Sciatic nerve (tissue), 2 donors: ENCODE measurements around the gene OR2T35. TPM values are rescaled to one million over a fixed set of nuclear protein-coding genes. Genes with fewer than 3 reads are reported as not detected.
"Not testable (repeated sequence)": the region's sequence is repeated elsewhere in the genome, so short reads cannot be mapped to it uniquely, and the experiment has no call there.

Experiments
- ATAC-seq: fragments of 200-7000 bp; cut with Tn5 transposase; one replicate; pipeline ENCODE4 v1.9.1; 2020; ENCODE audit warnings: mild to moderate bottlenecking, moderate library complexity
- DNase-seq: peaks from one replicate; pipeline ENCODE4 v3.0.0-alpha.2; 2020; ENCODE audit warnings: low spot score
- intact Hi-C: fragments of 100-400 bp; cut with DNase I; formaldehyde crosslinking; loops from one replicate; pipeline ENCODE4 v1.14.2; 2022
- total RNA-seq: library from RNA; stranded (reverse); fragmentation: NEBNext Ultra II Directional; extraction: Animal tissue kit (Norgen Biotek cat#: 25700); gene quantifications from one replicate; pipeline ENCODE4 v1.2.1, GENCODE V29; 2021
- donor health status: DM: no; HTN: no; CAD: no.
- donor health status: DM: no; HTN: no; CAD: no.

The OR2T35 gene
- total RNA-seq = not detected

GRCh38 chr1:248645178-248645577, at the start of gene OR2T35:
OR2T35 (minus strand) TSS chr1:248645278; CDS start chr1:248639258, 6,020 bp downstream.
- DNase-seq, intact Hi-C loops, ATAC-seq: not testable (repeated sequence)

DNA sequence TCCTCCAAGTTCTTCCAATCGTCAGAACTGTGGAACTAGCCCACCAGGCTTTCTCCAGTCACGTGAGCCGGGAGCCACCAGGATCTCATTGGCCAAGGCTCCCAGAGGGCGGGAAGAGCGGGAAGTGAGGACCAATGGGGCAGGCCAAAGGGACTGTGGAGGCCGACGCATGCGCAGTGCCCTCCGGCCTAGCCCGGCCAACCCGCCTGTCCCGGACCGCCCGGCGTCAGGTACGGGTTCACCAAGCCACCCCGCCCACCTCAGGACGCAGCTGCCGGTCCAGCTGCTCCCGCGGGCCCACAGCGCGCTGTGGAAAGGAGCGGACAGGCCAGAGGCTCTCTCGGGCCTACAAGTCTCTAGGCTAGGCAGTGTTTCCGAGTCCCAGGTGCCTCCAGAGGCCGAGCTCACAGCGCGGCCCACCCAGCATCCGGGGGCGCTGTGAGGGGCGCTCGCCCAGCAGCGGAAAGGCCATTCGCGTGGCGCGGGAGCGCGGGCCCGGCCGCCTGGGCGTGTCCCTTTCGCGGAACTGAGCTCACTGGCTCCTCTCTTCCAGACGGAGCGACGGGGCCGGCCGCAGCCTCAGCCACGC, 46.6 kb upstream of the OR2T35 start:
- ATAC-seq = no peak
- intact Hi-C loops = no loop called here
- DNase-seq = no peak

DNA sequence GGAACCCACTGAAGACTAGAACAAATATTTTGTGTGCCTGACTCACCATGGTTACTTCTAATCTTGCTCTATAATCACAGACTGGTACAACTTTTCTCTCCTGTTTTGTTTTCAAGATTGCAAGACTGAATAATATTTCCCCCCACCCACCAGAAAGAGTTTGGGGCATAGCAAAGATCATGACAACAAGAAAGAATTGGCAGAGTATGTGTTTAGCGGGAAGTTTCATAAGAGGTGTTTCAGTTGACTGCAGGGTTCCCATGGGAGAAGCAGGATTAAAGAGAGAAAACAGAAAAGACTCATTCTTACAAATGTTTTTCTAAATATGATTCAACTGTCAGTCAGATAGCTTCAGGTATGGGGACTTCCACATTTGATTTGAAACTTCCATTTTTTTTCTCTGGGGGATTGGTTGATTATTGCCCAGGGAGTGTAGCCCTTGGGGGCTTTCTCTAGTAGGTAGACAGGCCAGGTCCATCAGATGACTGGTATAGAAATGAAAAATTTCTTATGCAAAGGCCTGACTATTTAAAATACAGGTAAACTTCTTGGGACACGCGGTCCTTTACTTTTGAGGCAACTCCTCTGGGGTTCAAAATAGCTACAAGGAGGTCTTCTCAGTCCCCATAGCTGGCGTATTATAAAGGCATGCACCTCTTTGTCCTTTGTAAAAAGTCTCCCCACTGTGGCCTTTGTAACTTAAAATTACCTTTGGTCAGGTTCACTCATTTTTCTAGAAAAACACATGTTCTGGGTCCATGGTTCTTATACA, 43.6 kb upstream of the OR2T35 start:
- ATAC-seq = no peak
- intact Hi-C loops = no loop called here
- DNase-seq = no peak

DNA sequence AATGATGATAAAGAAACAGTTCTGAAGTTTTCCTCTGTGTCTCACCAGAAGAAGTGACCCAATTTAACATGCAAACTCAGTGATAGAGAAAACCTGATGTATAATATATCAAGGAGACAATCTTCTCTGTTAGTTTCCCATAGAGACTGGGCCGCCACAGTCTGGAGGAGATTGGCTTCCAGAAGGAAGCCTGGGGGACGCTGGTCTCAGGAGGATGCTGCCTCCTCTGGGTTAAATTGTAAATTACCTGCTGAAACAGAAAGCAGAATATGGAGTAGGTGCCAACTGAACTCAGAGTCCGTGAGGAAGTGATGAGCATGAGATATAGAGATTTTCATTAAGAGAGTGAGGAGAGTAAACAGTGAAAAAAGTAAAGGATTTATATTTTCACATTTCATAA, 41.7 kb upstream of the OR2T35 start:
- intact Hi-C loops = no loop called here
- ATAC-seq (no peak), DNase-seq (no peak)

DNA sequence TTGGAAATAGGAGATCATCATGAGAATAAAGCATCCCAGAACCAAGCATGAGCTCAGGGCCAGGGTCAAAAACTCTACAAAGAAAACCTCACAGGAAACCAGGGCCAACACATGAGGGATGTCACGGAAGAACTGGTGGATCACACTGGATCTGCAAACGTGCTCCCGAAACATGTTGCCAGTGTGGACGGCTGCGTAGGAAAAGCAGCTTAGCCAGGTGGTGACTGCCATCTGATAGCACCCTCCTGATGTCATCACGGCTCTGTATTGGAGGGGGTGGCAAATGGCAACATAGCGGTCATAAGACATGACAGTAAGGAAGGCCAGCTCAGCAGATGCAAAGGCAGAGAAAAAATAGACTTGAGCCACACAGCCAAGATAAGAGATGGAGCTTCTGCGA, 36.6 kb upstream of the OR2T35 start:
- intact Hi-C loops = no loop called here
- no peak for ATAC-seq
- no peak for DNase-seq

GRCh38 chr1:248670003-248670402, 24.9 kb upstream of the OR2T35 start:
- intact Hi-C loops = no loop called here
- DNase-seq = no peak
- no peak for ATAC-seq

GRCh38 chr1:248663453-248664328, 18.6 kb upstream of the OR2T35 start:
- DNase-seq, intact Hi-C loops, ATAC-seq: not testable (repeated sequence)

- DNase-seq, intact Hi-C loops, ATAC-seq: not testable (repeated sequence)
These were observed 11.7 kb upstream of the OR2T35 start for GRCh38 chr1:248656797-248657196.

DNA sequence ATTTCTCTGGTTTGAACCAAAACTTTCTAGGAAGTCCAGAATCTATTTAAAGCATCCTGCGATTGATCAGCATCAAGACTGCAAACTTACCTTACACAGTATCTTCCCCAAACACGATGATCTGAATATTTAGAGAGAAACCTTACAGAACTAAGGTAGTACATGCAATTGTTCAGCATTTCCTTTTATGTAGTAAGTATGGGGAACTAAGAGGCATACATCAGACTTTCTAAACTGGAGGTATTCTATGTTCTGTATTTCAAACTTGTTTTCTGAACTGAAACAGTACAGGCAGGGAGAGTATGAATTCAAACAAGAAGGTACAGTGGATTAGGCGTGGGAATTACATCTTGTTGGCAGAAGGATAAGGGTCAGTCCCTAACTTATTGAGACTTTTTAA, 10.3 kb upstream of the OR2T35 start, which contains the start of gene OR2T27:
OR2T27 (minus strand) TSS at position 175 of the 400 bp plus-strand sequence. CDS start 4,644 bp downstream, outside the sequence.
- ATAC-seq, intact Hi-C loops, DNase-seq: not testable (repeated sequence)

DNA sequence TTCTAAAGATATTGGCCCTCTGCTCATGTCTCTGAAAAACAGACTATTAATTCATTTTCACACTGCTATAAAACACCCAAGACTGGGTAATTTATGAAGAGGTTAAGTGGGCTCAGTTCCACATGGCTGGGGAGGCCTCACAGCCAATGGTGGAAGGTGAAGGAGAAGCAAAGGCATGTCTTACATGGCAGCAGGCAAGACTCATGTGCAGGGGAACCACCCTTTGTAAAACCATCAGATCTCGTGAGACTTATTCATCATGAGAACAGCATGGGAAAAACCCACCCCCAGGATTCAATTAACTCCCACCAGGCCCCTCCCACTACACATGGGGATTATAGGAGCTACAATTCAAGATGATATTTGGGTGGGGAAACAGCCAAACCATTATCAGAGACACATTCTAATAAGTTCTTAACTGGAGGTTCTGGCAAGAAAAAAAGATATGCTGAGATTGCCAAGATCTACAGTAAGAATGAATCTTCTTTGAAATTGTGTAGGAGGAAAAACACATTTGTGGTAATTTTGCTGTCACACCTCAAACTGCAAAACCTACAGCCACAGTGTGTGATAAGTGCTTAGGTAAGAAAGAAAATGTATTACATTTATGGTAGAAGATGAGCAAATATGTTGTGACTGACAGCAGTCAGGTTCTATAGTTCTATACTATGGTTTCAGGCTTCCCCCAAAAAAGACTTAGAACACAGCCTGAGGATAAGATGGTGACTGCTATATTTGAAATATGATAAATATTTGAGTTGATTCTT, 3.9 kb upstream of the OR2T35 start:
- ATAC-seq, DNase-seq, intact Hi-C loops: not testable (repeated sequence)

GRCh38 chr1:248642971-248643651, 2.0 kb downstream of the OR2T35 start:
- intact Hi-C loops, ATAC-seq, DNase-seq: not testable (repeated sequence)

DNA sequence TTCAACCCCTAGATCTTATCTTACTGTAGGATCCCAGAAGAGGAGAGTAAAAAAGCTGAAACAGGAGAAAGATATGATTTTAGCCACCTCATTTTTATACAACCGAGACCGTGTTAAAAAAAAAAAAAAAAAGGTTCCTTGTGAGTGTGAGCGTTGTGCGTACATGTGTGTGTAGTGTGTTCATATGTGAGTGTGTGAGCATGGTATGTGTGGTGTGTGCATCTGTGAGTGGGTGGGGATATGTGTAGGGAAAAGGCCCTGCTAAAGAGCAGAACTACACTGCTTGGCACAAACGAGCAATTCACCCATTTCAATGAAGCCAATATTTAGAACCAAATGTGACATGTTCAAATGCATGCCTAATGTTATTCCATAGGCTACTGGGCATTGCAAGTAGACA, 3.5 kb downstream of the OR2T35 start:
- ATAC-seq, intact Hi-C loops, DNase-seq: not testable (repeated sequence)

DNA sequence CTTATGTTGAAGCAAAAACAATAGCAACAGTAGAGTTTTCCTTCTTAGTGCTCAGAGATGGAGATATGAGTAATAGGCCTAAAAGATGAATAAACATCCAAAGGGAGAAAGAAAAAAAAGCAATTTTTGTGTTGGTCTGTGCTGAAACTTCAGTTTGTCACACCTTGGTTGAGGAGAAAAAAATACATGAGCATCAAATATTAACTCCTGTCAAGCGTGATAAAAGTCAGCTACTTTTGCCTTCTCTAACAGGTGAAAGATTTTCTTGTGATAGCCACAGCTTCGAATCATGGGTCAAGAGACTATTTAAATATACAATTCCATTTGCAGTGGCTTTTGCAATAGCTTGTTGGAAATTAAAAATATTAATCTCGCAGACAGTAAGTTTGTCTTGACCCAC, 4.2 kb downstream of the OR2T35 start:
- ATAC-seq, DNase-seq, intact Hi-C loops: not testable (repeated sequence)

DNA sequence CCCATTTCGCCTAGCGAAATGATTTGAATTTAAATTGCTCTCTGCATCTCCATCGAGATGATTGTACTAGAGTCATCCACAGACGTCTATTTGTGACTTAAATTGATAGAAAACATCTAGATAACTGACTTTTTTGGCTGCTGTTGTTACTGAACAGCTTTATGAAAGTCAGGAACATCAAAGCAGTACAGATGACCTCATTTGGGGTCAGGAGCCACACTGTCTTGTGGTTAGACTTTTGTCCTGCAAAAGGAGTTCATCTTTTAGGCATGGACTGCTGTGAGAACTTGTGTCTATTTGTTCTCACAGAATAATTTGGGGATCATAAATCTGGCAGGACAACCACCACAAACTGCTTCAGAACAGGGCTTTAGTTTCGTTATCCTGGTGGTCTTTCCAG, 5.4 kb downstream of the OR2T35 start:
- intact Hi-C loops, DNase-seq, ATAC-seq: not testable (repeated sequence)

GRCh38 chr1:248636612-248637011, 8.5 kb downstream of the OR2T35 start:
- DNase-seq, ATAC-seq, intact Hi-C loops: not testable (repeated sequence)

GRCh38 chr1:248634991-248635390, 10.1 kb downstream of the OR2T35 start, which contains the start of gene OR2T11:
OR2T11 (minus strand) TSS chr1:248635091; CDS start chr1:248627128, 7,963 bp downstream.
- intact Hi-C loops, DNase-seq, ATAC-seq: not testable (repeated sequence)

DNA sequence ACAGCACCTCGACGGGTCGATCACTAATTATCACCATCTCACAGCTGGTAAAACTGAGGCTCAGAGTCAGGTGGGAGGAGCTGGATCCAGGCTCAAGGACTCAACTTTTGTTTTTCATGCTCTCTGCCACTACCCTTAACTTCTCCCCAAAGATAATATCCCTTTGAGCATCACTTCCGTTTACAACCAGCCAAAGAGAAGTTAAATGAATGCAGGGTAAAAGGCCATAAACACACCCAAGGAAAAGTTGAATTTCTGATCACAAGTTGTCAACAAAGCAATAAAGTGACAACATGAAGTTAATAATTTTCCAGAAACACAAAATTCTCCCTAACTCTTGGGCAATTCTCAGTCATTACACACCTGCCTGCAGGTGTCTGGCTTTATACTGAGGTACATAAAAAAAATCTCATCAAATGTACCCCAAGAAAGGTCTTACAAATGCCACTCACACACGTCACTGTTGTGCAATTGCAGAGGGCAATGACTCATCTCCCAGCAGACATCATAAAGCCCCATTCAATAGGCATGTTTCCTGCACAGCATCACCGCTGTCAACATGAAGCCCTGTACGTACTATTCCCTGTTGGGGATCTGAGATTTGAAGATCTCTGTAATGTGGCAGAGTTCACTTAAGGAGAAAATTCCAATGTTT, 13.6 kb downstream of the OR2T35 start:
- ATAC-seq (no peak), DNase-seq (no peak)
- intact Hi-C loops = no loop called here
